EH (cell line): ENCODE results near the gene CALHM5.
A peak's percentile ranks its signal among the peaks of the same experiment; 100 is the strongest.
"Not testable (repeated sequence)": the region's sequence is repeated elsewhere in the genome, so short reads cannot be mapped to it uniquely, and the experiment has no call there.

ENCODE experiments used
- DNase-seq: peaks from one replicate; pipeline ENCODE4 v3.0.0-alpha.2; 2015; ENCODE audit warnings: low read depth

CALHM5 gene, protein sequence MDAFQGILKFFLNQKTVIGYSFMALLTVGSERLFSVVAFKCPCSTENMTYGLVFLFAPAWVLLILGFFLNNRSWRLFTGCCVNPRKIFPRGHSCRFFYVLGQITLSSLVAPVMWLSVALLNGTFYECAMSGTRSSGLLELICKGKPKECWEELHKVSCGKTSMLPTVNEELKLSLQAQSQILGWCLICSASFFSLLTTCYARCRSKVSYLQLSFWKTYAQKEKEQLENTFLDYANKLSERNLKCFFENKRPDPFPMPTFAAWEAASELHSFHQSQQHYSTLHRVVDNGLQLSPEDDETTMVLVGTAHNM

DNA sequence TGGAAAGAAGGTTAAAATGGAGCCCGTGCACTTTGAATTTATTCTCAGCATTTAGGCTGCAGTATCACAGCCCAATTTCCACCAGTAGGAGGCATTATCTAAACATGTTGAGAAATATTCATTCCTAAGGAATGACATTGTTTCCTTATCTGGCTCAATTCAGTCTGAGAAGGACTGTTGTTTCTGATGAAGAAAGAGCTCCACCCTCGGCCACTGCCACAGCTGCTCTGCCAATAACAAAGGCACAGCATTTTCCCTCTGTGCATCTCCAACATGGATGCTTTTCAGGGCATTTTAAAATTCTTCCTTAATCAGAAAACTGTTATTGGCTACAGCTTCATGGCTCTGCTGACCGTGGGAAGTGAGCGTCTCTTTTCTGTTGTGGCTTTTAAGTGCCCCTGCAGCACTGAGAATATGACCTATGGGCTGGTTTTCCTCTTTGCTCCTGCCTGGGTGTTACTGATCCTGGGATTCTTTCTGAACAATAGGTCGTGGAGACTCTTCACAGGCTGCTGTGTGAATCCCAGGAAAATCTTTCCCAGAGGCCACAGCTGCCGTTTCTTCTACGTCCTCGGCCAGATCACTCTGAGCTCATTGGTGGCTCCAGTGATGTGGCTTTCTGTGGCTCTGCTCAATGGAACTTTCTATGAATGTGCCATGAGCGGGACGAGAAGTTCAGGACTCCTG lies at the start of gene CALHM5:
TSS of gene CALHM5 (plus strand) at position 216 of the 687 bp plus-strand sequence. CDS start at position 274, 58 bp downstream.
- peak; percentile 92 for DNase-seq

DNA sequence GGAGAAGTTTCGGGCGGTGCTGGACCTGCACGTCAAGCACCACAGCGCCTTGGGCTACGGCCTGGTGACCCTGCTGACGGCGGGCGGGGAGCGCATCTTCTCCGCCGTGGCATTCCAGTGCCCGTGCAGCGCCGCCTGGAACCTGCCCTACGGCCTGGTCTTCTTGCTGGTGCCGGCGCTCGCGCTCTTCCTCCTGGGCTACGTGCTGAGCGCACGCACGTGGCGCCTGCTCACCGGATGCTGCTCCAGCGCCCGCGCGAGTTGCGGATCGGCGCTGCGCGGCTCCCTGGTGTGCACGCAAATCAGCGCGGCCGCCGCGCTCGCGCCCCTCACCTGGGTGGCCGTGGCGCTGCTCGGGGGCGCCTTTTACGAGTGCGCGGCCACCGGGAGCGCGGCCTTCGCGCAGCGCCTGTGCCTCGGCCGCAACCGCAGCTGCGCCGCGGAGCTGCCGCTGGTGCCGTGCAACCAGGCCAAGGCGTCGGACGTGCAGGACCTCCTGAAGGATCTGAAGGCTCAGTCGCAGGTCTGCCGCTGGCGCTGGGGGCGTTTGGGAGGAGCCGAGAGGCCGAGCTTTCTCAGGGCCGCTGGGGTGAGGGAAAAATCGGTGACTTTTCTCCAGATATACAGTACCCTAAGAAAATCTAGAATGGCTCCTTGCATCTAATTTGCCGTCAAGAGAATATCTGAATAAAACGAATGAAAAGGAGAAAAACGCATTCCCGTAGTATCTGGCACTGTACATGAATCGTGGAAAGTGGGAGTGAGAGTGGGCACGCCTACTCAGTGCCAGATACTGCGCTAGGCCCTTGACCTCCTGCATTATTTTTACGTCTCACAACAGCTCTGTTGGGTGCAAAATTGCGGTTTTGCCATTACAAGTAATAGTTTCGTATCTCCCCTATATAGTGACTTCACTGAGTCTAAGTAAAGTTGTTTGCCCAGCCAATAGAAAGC lies 49.2 kb upstream of the CALHM5 start:
- DNase-seq, result peak; percentile 70

GRCh38 chr6:116463301-116463700 lies 48.1 kb upstream of the CALHM5 start:
- DNase-seq, result no peak

DNA sequence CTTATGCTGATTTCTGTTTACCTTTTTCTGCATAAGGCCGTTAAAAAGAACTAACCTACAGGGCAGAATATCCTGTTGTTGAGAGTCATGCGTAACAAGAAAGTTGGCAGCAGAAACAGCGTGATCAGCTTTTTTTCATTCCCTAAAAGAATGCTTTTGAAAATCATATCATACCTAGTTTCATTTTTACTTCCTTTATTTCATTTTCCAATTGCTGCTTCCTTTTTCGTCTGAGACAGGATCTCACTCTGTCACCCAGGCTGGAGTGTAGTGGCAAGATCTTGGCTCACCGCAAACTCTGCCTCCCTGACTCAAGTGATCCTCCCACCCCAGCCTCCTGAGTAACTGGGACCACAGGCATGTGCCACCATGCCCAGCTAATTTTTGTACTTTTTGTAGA lies 46.2 kb upstream of the CALHM5 start:
- no peak for DNase-seq

DNA sequence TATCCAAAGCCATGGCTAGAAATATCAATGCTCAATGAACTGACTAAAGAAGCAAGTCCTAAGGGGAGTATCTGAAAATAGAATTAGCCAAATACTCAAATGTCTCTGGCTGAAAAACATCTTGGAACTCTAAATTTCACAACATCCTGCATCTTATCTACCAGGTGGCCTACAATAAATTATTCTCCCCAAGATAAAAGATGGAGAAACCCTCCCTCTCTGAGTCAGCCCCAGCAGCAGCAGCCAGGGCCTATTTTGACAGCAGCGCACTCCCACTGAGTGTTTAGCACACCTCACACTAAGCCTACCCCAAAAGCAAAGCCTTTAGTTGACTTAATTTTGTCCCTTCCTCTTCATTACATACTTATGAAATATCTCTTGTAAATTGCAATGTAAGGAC lies 44.3 kb upstream of the CALHM5 start:
- no peak for DNase-seq

- DNase-seq, result no peak
These were observed 43.9 kb upstream of the CALHM5 start for GRCh38 chr6:116467514-116467913.

GRCh38 chr6:116468293-116468692 lies 43.1 kb upstream of the CALHM5 start:
- no peak for DNase-seq

DNA sequence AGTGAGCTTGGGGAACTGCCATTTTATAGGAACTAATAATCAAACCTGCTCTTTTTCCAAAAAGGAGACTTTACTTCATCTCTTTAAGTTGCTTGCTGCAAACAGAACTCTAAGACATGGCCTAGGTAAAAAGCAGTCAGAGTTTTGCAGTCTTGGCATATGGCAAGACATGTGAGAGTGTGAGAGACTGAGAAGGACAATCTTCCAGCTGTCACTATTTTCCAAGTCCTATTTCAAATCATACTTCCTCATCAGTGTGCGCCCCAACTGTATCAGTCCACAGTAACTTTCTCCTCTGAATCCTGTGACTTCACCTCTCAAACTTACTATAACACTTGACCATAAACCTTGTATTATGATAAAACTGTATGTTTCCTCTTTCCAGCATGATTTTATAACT lies 39.9 kb upstream of the CALHM5 start:
- no peak for DNase-seq

DNA sequence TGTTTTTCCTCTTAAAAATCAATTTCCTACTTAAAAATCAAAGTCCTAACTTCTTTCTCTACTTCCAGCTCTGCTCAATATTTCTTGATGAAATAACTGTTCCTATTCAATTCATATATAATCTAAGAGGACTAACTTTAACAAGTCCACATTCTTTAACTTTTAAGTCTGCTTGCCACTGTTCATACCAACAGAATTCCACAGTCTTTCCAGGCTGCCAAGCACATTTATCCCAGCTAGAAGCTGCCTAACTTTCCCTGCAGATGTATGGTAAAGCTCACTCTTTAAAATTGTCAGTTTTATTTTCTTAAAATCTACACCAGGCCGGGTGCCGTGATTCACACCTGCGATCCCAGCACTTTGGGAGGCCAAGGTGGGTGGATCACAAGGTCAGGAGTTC lies 38.7 kb upstream of the CALHM5 start:
- peak; percentile 31 for DNase-seq

DNA sequence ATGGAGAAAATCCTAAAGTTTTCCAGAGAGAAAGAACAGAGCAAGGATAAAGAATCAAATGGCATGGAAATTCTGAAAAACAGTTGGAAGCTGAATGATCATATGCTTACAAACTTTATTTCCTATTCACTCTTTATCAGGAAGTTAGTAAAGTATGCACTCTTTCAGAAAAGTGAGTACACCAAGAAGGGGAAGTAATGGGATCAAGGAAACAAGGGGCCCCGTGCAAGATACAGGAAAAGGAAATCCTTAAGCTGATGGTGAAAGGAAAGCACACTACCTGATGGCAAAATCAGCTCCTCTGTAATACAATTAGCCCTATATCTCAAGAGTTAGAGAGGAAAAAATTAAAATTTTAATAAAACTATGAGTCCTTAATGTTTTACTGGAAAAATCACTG lies 36.3 kb upstream of the CALHM5 start:
- no peak for DNase-seq

DNA sequence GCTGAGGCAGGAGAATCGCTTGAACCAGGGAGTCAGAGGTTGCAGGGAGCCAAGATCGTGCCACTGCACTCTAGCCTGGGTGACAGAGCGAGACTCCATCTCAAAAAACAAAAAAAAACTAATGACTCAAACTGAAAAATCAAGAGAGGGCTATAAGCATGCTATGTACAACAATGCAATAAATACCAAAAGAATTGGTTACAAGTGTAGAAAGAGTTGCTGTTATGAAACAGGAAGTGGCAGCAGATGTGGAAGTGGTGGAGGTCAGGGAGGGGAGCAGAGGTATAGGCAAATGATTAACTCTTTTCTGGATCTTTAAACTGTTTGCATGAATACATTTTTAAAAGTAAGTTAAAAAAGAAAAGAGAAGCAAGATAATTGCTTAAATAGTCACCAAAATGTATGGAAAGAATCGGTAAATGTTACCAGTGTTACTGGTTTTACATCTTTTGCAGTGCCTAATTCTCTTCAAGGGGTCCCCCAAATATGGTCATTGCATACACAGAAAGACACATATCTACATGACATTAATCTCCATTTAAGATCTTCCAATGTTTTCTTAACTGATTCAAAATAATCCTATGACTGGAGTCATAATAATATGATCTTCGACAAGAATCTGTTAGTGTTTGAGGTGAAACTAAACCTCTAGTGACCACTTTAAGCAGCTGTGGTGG lies 35.3 kb upstream of the CALHM5 start:
- peak; percentile 38 for DNase-seq

DNA sequence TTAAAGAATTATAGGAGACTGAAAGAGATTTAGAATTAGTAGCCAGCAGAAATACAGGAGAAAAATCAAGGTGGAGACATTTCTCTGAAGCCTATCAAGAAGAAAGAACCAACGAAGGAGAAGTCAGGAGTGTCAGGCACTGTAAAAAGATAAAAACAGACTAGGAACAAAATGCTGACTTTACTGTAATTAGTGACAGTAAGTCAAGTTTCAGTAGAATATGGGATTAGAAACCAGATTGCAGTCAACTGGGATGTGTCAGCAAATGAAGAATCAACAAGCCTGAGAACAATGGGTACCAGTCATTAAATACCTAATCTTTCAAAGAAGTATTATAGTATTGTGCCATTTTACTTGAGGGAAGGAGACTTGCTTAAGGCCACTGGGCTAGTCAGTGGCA lies 28.7 kb upstream of the CALHM5 start:
- DNase-seq, result no peak

DNA sequence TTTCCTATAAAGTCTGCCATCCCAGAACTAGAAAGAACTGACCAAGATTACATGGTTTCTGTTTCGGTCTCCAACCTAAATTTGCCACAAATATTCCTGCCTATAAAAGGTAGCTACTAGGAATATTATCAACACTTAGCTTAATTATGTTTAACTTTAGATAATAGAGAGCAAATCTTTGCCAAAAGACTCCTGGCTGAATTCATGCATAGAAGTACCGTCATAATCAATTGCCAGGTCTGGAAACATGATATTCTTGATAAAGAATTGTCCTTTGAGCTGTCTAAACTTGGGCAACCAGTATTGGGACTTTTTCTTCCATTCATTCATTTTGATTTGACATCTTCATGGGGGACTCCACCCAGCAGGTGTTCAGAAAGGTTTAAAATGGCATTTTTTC lies 27.8 kb upstream of the CALHM5 start:
- no peak for DNase-seq

DNA sequence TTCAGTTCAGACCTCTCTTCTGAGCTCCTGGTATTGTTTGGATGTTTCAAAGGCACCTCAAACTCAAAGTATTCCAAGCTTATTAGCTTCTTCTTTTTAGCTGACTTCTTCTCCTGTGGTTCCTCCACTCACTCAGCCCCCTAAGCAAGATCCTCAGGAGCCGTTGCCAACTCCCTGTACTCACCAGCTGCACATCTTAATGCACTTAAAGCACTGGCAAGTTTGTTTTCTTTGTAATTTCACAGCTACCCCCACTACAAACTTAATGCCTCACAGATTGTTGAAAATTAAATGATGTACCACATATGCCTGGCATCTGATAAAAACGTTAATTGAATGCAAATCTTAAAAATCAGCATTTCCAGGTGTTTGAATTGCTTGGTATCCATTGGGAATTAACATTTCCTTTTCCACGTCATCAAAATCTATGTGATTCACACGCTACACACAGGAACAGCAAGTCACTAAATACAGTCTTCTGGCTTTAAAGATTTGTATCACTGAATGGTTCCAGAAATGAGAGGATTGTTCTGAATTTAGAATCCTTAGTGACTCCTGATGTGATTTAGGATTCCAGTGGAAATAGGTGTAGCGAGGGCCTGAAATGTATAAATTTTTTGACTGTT lies 25.8 kb upstream of the CALHM5 start:
- peak; percentile 28 for DNase-seq

DNA sequence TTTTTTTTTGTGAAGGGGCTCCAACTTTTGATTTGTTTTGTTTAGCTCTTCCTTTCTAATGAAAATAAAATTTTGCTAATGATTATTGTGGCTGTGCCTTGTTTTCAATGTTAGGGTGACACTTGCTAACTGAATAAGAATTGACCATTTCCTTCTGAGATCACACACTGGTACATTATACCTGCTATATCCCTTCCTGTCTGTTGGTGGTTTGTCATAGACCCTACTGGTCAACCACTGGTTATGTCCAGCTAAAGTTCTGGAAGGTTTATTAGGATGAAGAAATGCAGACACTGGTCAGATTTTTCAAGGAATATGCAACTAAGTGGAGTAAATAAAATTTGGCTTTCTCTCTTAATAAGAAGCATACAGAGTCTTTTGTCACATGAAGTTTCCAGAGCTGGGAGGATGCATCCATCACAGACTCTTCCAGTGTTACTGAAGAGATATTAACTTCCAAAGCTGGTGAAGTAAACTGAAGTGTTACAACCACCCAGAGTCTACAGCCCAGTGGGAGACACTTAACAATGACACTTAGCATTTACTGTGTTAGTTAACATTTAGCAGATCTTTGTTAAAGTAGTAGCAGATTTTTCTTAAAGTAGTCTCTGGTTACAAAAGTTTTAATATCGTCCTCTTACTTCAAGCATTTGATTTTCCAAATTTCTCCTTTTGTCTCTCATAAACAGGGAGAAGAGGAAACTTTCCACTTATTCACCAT lies 19.7 kb upstream of the CALHM5 start:
- DNase-seq, result no peak

GRCh38 chr6:116492331-116493067 lies 18.9 kb upstream of the CALHM5 start:
- no peak for DNase-seq

- DNase-seq, result not testable (repeated sequence)
These were observed 16.3 kb upstream of the CALHM5 start for GRCh38 chr6:116495161-116495560.

- no peak for DNase-seq
These were observed 14.2 kb upstream of the CALHM5 start for GRCh38 chr6:116497113-116497676.

DNA sequence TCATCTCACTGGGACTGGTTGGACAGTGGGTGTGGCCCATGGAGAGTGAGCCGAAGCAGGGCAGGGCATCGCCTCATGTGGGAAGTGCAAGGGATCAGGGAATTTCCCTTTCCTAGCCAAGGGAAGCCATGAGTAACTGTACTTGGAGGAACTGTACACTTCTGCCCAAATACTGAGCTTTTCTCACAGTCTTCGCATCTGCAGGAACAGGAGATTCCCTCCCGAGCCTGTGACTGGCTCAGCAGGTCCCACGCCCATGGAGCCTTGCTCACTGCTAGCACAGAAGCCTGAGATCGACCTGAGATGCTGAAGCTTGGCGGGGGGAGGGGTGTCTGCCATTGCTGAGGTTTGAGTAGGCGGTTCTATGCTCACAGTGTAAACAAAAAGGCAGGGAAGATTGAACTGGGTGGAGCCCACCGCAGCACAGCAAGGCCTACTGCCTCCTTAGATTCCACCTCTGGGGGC lies 10.4 kb upstream of the CALHM5 start:
- DNase-seq, result no peak

- peak; percentile 21 for DNase-seq
These were observed 4.1 kb upstream of the CALHM5 start for GRCh38 chr6:116507324-116507723.
